Neutrophil (primary cell): Measurements from ENCODE around the gene PAFAH2.

ENCODE experiments used
- H3K27ac ChIP-seq: fragments of 200-600 bp; sonication (generic); 2 replicates; pipeline ENCODE4 v1.5.1; 2016; ENCODE audit warnings: mild to moderate bottlenecking, moderate library complexity
- H3K27me3 ChIP-seq: fragments of 200-600 bp; sonication (generic); 2 replicates; pipeline ENCODE4 v1.6.0; 2016; ENCODE audit warnings: mild to moderate bottlenecking
- H3K36me3 ChIP-seq: fragments of 200-600 bp; sonication (generic); 2 replicates; pipeline ENCODE4 v1.5.1; 2017
- H3K4me1 ChIP-seq, 2 experiments: fragments of 200-600 bp in 1 of 2; sonication (generic) in 1 of 2; 1 replicate in 1 of 2; 2 replicates in 1 of 2; pipeline versions ENCODE4 v1.5.1 to v1.6.1; 2013 to 2016; ENCODE audit warnings: low read depth in 1 of 2, low read length in 1 of 2, mild to moderate bottlenecking in 1 of 2, moderate library complexity in 1 of 2; ENCODE audit not compliant: control insufficient read depth in 1 of 2, insufficient read depth in 1 of 2
- H3K4me3 ChIP-seq, 2 experiments: fragments of 200-600 bp in 1 of 2; sonication (generic) in 1 of 2; 1 replicate in 1 of 2; 2 replicates in 1 of 2; pipeline ENCODE4 v1.5.1; 2013 to 2016; ENCODE audit warnings: low read depth in 1 of 2, low read length in 1 of 2, mild to moderate bottlenecking in 1 of 2, moderate library complexity in 1 of 2
- H3K9me3 ChIP-seq: fragments of 200-600 bp; sonication (generic); 2 replicates; pipeline ENCODE4 v1.5.1; 2016
- TF ChIP-seq, protein P1 (sequence below): fragments of 200-600 bp; sonication (generic); IDR thresholded peaks from 2 replicates; pipeline ENCODE4 v1.5.1; 2016; ENCODE audit warnings: antibody characterized with exemption

Gene PAFAH2

DNA sequence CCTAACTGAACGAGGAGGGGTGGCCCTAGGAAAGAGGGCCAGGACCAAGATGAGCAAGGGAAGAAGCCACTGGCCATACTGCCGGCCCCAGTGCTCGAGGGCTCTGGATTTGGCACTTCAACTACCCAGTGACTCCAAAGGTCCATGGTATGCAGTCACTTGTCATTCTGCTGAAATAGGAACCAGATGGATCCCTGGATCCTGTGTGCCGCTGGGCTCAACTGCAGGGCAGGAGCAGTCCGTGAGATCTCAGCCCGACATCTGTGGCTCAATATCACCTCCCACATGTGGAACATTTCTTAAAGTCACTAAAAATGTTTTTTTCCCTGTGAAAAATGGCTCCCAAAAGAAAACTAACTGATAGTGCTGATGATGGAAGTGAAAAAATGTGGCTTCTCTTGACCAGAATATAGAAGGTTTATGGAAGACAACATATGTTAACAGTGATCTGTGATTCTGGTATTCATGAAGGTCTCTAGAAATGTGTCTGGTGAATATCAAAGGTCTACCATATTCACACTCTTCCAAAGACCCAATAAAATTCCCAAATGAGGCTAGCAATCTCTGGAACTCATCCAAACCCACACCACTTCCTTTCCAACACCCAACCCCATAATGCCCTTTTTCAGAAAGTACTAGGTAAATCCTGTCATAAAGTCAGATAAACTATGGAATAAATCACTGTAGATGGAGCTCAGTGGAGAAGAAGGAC is 24.1 kb downstream of the PAFAH2 start:
- H3K36me3 ChIP-seq: peaks cover 33% of the 10 kb centered on the region

DNA sequence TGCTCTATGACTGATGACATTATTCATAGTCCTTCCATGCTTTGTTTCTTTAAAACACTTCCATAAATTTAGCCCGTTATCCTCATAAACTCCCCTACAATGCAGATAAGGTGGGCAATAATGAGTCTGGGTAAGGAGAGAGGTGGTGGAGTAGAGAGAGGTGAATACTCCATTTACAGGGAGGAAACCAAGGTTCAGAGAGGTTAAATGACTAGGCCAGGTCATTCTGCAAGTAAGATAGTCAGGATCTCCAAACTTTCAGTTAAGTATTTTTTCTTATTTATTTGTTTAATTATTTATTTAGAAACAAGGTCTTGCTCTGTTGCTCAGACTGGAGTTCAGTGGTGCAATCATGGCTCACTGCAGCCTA is 26.1 kb downstream of the PAFAH2 start:
- peaks cover 7 to 9% of the 10 kb centered on the region in 2 experiments for H3K4me1 ChIP-seq
- no peaks in the 10 kb centered on the region for H3K27me3 ChIP-seq
- TF ChIP-seq, protein P1, sequence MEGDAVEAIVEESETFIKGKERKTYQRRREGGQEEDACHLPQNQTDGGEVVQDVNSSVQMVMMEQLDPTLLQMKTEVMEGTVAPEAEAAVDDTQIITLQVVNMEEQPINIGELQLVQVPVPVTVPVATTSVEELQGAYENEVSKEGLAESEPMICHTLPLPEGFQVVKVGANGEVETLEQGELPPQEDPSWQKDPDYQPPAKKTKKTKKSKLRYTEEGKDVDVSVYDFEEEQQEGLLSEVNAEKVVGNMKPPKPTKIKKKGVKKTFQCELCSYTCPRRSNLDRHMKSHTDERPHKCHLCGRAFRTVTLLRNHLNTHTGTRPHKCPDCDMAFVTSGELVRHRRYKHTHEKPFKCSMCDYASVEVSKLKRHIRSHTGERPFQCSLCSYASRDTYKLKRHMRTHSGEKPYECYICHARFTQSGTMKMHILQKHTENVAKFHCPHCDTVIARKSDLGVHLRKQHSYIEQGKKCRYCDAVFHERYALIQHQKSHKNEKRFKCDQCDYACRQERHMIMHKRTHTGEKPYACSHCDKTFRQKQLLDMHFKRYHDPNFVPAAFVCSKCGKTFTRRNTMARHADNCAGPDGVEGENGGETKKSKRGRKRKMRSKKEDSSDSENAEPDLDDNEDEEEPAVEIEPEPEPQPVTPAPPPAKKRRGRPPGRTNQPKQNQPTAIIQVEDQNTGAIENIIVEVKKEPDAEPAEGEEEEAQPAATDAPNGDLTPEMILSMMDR: no peak
- H3K27ac ChIP-seq: peak overlapping the region; percentile 36
- H3K36me3 ChIP-seq: peaks cover 33% of the 10 kb centered on the region
- H3K4me3 ChIP-seq: no peak overlapping the region
- H3K9me3 ChIP-seq: no peaks in the 10 kb centered on the region

More for the DNA sequence above, 24.1 kb downstream of the PAFAH2 start:
- Histone ChIP-seq H3K27me3 (no peaks in the 10 kb centered on the region), H3K4me1 (peaks cover 7 to 9% of the 10 kb centered on the region in 2 experiments), H3K27ac (no peak overlapping the region), H3K9me3 (no peaks in the 10 kb centered on the region), H3K4me3 (no peak overlapping the region)
- TF ChIP-seq, protein P1: no peak

- Histone ChIP-seq H3K4me3 (no peak overlapping the region), H3K27me3 (no peaks in the 10 kb centered on the region), H3K4me1 (peaks cover 7 to 9% of the 10 kb centered on the region in 2 experiments), H3K27ac (peak overlapping the region; percentile 36), H3K9me3 (no peaks in the 10 kb centered on the region), H3K36me3 (peaks cover 29% of the 10 kb centered on the region)
- TF ChIP-seq, protein P1: no peak
These were observed 26.6 kb downstream of the PAFAH2 start for GRCh38 chr1:25971066-25971810.

GRCh38 chr1:25967308-25967707 is 30.6 kb downstream of the PAFAH2 start:
- Histone ChIP-seq H3K4me3 (no peak overlapping the region), H3K9me3 (no peaks in the 10 kb centered on the region), H3K4me1 (peaks cover 7 to 9% of the 10 kb centered on the region in 2 experiments), H3K36me3 (peaks cover 8% of the 10 kb centered on the region), H3K27ac (no peak overlapping the region), H3K27me3 (no peaks in the 10 kb centered on the region)
- TF ChIP-seq, protein P1: no peak

GRCh38 chr1:25959611-25960010 is 38.3 kb downstream of the PAFAH2 start:
- H3K27me3 ChIP-seq: no peaks in the 10 kb centered on the region
- H3K9me3 ChIP-seq: no peaks in the 10 kb centered on the region
- H3K4me3 ChIP-seq: no peak overlapping the region
- no peaks in the 10 kb centered on the region for H3K4me1 ChIP-seq
- TF ChIP-seq, protein P1: no peak
- peaks cover 29% of the 10 kb centered on the region for H3K36me3 ChIP-seq
- no peak overlapping the region for H3K27ac ChIP-seq
